Spleen (tissue), 7 donors: ENCODE measurements around the gene NCS1.

ENCODE experiments used
- CTCF ChIP-seq, 11 experiments: fragments of 200-600 bp in 7 of 11; fragments of 450-650 bp in 4 of 11; sonication (generic) in 4 of 11; IDR thresholded peaks in 8 of 11; conservative IDR thresholded peaks in 3 of 11; 1 replicate in 7 of 11; 2 replicates in 4 of 11; pipeline versions ENCODE4 v1.4.0 to v1.8.0; 2016 to 2021; ENCODE audit warnings: antibody characterized with exemption in 11 of 11, inconsistent platforms in 4 of 11, mild to moderate bottlenecking in 1 of 11
- POLR2A ChIP-seq, 3 donors: fragments of 450-650 bp; IDR thresholded peaks; one replicate each; pipeline ENCODE4 v1.5.1; 2017; ENCODE audit warnings: antibody characterized with exemption in 3 of 3, mild to moderate bottlenecking in 1 of 3
- POLR2AphosphoS5 ChIP-seq, 3 donors: sonication (generic); formaldehyde crosslinking; IDR thresholded peaks; one replicate each; pipeline ENCODE4 v1.5.1; 2017; ENCODE audit warnings: antibody characterized with exemption in 3 of 3
- donor health status: DM: no; HTN: no; CAD: no; lungs with moderate emphysema.
- donor health status: DM: no; HTN: no; CAD: no.
- donor health status: DM: no; HTN: no; CAD: no.

GRCh38 chr9:130200038-130200849 lies 28.0 kb downstream of the NCS1 start:
- no peak for TF ChIP-seq CTCF (IDR thresholded peaks at IDR 0.05 in 8 of 11, conservative IDR thresholded peaks at IDR 0.05 in 3 of 11)
- TF ChIP-seq POLR2AphosphoS5 (IDR thresholded peaks at IDR 0.05) = no peak
- no peak for TF ChIP-seq POLR2A (IDR thresholded peaks at IDR 0.05)
